Measurements from ENCODE around the gene PI4KB.

Gene PI4KB

GRCh38 chr1:151311589-151312331 is 15.5 kb downstream of the PI4KB start:
- DNase-seq (ENCODE audit: low read depth), result peak; percentile 99

- DNase-seq (ENCODE audit: low read depth), result no peak
Observed at GRCh38 chr1:151311011-151311410, 16.2 kb downstream of the PI4KB start.

GRCh38 chr1:151309811-151310323 is 17.3 kb downstream of the PI4KB start:
- no peak for DNase-seq (ENCODE audit: low read depth)

GRCh38 chr1:151294742-151295462 is 32.3 kb downstream of the PI4KB start:
- no peak for DNase-seq (ENCODE audit: low read depth)

- no peak for DNase-seq (ENCODE audit: low read depth)
Observed at GRCh38 chr1:151293093-151293492, 34.1 kb downstream of the PI4KB start.

GRCh38 chr1:151292207-151293030 is 34.8 kb downstream of the PI4KB start:
- no peak for DNase-seq (ENCODE audit: low read depth)

- no peak for DNase-seq (ENCODE audit: low read depth)
Observed at GRCh38 chr1:151290709-151291303, 36.4 kb downstream of the PI4KB start.

- DNase-seq (ENCODE audit: low read depth), result no peak
Observed at GRCh38 chr1:151289991-151290708, 37.1 kb downstream of the PI4KB start.

- no peak for DNase-seq (ENCODE audit: low read depth)
Observed at GRCh38 chr1:151289080-151289935, 37.9 kb downstream of the PI4KB start.

GRCh38 chr1:151288502-151288901 is 38.7 kb downstream of the PI4KB start:
- DNase-seq (ENCODE audit: low read depth), result no peak

- no peak for DNase-seq (ENCODE audit: low read depth)
Observed at GRCh38 chr1:151287767-151288500, 39.3 kb downstream of the PI4KB start.

GRCh38 chr1:151287341-151287699 is 39.9 kb downstream of the PI4KB start:
- DNase-seq (ENCODE audit: low read depth), result no peak

- DNase-seq (ENCODE audit: low read depth), result no peak
Observed at GRCh38 chr1:151286619-151287340, 40.4 kb downstream of the PI4KB start.

- no peak for DNase-seq (ENCODE audit: low read depth)
Observed at GRCh38 chr1:151284013-151284577, 43.1 kb downstream of the PI4KB start.

- DNase-seq (ENCODE audit: low read depth), result no peak
Observed at GRCh38 chr1:151282883-151283725, 44.1 kb downstream of the PI4KB start.

GRCh38 chr1:151281969-151282882 is 45.0 kb downstream of the PI4KB start, which contains the start of gene ZNF687:
ZNF687 (plus strand) TSS chr1:151282299; CDS start chr1:151286292, 3,993 bp downstream.
- DNase-seq (ENCODE audit: low read depth), result peak; percentile 100
